ENCODE data around the gene TRIM26.
"Not testable (repeated sequence)": the region's sequence is repeated elsewhere in the genome, so short reads cannot be mapped to it uniquely, and the experiment has no call there.

Gene TRIM26

GRCh38 chr6:30152910-30153610, 60.1 kb downstream of the TRIM26 start:
- DNase-seq, result no peak

- no peak for DNase-seq
Measured at GRCh38 chr6:30152016-30152673, 61.1 kb downstream of the TRIM26 start.

GRCh38 chr6:30151580-30151979, 61.6 kb downstream of the TRIM26 start:
- no peak for DNase-seq

DNA sequence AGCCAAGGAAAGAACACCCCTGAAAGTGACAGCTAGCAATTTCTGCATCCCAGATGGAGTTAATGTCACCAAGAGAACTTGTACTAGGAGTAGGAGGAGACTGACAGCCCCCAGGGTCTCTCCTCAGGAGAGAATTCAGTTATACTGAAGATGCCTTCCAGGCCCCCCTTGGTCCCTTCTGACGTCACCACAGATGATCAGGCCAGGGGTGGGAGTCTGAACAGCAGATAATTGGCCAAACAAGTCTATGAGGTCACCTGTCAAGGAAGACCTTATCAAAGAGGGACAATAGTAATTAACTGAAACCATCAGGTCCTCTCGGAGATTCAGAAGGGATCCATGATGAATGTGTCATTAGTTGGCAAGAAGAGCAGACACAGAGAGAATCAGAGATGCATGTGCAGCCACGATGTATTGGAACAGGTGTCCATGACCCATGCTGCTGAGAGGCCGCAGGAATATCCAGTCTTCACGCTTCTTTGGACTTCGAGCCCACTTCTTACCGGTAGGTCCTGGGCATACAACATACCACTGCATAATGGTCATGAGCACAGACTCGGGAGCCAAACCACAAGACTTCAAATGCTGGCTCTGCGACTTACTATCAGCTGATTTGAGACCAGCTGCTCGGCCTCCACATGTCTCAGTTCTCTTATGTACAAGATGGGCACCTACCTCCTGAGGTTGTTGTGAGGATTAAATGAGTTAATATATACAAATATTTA, 62.4 kb downstream of the TRIM26 start:
- DNase-seq, result no peak

DNA sequence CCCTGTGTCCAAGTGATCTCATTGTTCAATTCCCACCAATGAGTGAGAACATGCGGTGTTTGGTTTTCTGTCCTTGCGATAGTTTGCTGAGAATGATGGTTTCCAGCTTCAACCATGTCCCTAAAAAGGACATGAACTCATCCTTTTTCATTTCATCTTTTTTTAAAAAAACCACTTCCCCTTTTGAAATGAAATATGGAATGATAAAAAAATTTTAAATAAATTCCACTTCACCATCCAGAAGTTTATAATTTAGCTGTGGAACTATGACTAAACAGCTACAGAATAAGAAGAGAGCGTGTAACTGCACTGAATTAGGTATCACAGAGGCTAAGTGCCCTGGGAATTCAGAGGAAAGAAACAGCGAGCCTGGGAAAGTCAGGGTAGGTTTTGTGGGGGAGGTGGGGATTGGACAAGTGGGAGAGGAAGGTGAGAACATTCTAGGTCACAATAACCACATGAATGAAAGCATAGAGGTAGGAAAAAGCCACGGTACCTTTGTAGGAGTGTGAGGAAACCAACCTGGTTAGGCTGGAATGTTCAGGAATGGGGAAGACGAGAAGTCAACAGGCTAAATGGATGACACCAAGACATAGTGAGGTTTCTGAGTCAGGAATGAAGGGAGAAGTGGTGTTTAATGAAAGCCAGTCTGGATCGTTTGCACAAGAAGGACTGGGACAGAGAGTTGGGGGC, 63.2 kb downstream of the TRIM26 start:
- no peak for DNase-seq

DNA sequence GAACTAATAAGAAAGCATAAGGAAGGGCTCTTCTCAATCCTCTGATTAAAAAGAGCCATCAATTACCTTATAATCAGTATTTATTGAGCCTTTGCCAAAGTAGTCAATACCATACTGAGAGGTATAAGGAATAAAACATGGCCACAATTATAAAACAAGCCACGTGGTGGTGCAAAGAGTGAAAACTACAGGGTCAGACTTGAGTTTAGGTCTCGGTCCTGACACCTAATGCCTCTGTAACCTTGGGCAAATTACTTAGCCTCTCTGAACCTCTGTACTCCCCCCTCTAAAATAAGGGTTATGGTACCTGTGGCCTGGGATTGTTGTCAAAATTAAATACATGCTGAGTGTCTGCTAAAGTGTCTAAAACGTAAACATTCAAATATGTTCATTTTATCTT, 64.0 kb downstream of the TRIM26 start:
- no peak for DNase-seq

DNA sequence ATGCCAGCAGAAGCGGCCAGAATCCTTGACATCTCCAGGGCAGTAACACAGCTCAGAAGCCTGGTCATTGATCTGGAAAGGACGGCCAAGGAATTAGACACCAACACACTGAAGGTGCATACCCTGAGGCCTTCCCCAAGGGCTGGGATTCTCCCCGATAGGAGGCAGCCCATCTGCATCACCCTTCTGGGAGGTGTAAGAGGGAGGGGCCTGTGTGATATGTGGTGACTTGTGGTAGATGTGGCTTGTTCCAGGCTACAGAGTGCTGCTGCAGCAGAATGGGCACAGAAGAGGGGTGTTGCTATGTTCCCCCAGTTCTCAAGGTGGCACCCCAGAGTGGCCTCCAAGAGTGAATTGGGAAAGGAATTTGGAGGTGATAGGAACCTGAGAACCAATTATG, 66.1 kb downstream of the TRIM26 start:
- no peak for DNase-seq

DNA sequence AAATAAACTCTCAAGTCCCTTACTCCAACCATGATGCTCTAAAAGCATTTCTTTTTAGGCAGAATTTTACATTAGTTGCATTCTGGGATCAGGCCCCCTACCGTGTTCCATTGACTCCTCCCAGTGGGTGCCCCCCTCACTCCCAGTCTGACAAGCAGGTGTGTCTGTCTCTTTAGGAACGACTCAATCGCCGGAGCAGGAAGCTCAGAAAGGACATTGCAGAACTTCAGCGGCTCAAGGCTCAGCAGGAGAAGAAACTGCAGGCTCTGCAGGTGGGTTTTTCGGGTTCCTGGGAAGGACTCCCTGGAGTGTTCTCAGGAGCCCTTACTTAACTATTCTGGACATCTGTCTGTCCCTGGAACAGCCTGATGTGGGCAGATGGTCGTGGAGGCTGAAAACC, 67.4 kb downstream of the TRIM26 start:
- DNase-seq, result no peak

DNA sequence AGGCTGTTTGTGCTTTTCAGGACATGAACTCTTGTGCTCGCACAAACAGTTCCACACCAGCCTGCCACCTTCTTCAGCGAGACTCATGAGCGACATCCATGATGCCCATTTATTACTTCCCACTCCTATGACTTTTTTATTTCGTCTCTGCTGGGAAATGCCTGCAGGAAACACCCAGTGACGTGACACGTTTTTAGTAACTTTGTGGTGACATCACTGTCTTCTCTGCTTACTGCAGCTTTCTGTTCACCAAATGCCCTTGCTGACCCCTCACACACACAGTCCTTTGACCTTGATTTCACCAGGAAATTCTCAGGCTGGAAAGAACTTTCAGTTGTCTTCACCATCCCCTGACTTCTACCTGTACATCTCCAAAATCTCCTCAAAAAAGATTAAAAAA, 68.4 kb downstream of the TRIM26 start:
- DNase-seq, result no peak

DNA sequence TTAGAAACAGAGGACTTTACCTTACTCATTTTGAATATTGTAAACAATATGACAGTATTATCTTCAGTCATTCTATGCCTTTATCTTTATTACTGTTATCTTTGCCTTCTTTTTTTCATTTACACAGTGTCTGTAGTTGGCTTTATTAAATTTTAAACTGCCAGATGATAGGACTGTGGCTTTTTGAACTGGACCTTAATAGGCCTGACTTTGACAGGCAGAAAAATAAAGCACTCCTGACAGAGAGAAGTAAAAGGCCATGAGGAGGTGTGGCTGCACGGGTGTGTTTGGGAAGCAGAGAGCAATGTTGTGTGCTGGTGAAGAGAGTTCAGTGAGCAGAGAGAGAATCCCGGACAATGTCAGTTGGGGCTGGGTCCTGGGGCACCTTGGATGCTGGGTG, 69.4 kb downstream of the TRIM26 start:
- DNase-seq, result no peak

DNA sequence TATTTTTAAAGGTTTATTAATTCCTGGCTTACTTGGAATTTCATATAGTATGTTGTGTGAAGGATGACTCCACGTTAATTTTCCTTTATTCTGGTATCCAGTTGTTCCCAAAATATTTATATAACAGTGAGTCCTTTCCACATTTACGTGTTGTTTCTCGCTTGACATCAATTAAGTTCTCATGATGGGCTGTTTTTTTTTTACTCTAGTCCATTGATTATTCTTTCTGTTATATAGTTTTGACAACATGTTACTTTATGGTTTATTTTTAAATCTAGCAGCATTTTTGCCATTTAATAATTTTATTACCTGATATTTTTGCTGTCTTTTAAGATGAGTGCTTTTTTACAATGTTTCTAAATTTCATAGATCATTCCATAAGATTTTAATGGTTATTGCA, 70.5 kb downstream of the TRIM26 start:
- DNase-seq, result no peak

- not testable (repeated sequence) for DNase-seq
Measured at GRCh38 chr6:30140240-30140639, 73.0 kb downstream of the TRIM26 start.

GRCh38 chr6:30136570-30137286, 76.5 kb downstream of the TRIM26 start:
- DNase-seq, result no peak

- DNase-seq, result no peak
Measured at GRCh38 chr6:30135757-30136156, 77.4 kb downstream of the TRIM26 start, which contains the start of gene TRIM40. TRIM40 (plus strand) TSS chr6:30136140; CDS start chr6:30137037, 897 bp downstream.

DNA sequence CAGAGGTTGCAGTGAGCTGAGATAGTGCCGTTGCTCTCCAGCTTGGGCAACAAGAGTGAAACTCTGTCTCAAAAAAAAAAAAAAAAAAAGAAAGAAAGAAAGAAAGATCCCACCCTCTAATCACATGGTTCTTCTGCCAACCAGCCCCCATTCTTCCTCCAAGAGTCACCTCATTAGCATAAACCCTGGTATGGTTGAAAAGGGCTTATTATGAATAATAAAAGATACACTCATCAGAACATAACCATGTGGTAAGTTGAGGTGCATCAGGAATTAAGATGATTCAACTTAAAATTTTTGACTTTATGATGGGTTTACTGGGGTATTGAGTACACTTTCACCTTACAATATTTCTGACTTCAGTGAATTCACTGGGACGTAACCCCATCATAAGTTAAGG, 78.1 kb downstream of the TRIM26 start:
- no peak for DNase-seq

Measured in midbrain (tissue), 1 donor.